A172 (cell line): ENCODE data around the gene NPIPA3. TPM values are rescaled to one million over a fixed set of nuclear protein-coding genes. Genes with fewer than 3 reads are reported as not detected.
"Not testable (repeated sequence)": the region's sequence is repeated elsewhere in the genome, so short reads cannot be mapped to it uniquely, and the experiment has no call there.

Experiments
- DNase-seq: peaks from one replicate; pipeline ENCODE4 v3.0.0-alpha.2; 2015; ENCODE audit warnings: low spot score
- total RNA-seq: library from RNA; depleted of rRNA; stranded (reverse); fragments of >200 nt; shearing (Covaris generic); gene quantifications from 2 replicates; pipeline ENCODE4 v1.2.3, GENCODE V29; 2014; rRNA removed

The NPIPA3 gene
- total RNA-seq, 1 experiment from 2014 or later = 0.72 TPM

DNA sequence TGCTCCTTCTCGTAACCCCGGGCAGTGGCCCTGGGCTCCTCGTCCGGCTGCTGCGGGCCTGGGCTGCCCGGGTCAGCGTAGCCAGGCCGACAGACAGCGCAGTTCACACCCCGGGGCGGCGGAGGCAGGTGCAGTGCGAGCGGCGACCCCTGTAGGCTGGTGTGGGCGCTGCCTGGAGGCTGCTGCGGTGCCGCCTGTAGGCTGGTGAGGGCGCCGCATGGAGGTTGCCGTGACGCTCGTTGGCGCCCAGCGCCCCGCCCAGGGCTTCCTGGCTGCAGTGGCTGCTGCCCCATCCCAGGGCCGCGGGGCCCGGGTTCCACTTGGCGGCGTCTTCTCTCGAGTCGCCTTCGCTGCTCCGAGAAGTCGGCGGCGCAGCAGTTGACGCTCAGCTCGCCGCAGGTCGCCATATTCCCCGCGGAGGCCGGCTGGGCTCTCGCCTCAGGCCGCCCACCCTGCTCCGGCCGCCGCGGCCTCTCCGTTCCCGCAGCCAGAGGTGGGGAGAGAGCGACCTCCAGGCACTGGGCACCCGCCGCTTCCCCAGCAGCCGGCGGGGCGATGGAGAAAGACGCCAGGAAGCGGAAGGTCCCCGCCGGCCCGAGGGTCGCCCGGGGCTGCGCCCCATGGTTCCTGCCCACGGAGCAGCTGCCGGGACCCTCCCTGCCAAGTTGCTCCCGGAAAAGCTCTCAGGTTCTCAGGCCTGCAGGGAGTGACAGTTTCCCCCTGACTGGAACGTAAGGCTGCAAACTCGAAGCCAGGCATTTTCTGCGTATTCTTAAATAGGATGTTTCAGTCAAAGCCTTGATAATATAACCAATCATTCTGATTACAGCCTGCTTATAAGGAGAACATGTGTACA, 39.3 kb downstream of the NPIPA3 start, which contains the start of gene NPIPA2:
Gene NPIPA2, plus strand, starts transcription at position 261 of the 856 bp plus-strand sequence. CDS start 5,533 bp downstream, outside the sequence.
- DNase-seq = not testable (repeated sequence)

DNA sequence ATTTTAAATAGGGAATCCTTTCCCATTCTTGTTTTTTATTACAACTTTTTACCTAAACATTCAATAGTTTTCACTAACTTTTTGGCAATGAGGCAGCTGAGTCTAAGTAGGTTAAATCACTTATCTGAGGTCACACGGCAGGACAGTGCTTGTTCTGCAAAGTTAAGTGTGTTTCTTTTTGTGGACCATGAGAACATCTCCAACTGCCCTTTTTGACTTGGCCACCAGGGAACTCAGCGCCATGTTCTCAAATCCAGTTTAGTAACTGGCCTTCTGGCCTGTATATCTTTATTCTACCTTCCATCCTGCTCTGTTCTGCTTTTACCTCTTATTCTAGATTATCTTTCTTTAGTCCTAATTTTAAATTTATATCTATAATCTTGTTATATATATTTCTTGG, 70.4 kb downstream of the NPIPA3 start:
- not testable (repeated sequence) for DNase-seq

DNA sequence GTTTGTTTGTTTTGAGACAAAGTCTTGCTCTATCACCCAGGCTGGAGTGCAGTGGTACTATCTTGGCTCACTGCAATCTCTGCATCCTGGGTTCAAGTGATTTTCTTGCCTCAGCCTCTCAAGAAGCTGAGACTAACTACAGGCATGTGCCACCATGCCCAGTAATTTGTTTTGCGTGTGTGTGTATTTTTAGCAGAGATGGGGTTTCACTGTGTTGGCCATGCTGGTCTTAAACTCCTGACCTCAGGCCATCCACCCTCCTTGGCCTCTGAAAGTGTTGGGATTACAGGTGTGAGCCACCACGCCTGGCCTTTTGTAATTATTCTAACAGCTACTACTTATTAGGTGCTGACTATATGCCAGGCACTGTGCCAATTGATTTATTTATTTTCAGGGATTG, 72.4 kb downstream of the NPIPA3 start:
- DNase-seq = not testable (repeated sequence)

Other genes starting within 250 kb of the NPIPA3 start
- 64.6 and 86.6 TPM in 2 replicates for gene PARN, start 73.2 kb upstream of the NPIPA3 start, total RNA-seq
- gene BFAR, start 70.5 kb upstream of the NPIPA3 start, total RNA-seq = 94.3 and 146 TPM in 2 replicates
- not detected in 2 replicates for gene PLA2G10, start 9.1 kb upstream of the NPIPA3 start, total RNA-seq
- 0.50 and 0.72 TPM in 2 replicates for gene NPIPA2, start 39.1 kb downstream of the NPIPA3 start, total RNA-seq
- 119 and 135 TPM in 2 replicates for gene NOMO1, start 130.3 kb downstream of the NPIPA3 start, total RNA-seq
- gene NPIPA1, start 234.0 kb downstream of the NPIPA3 start, total RNA-seq = 24.4 and 30.8 TPM in 2 replicates